Activated CD4-positive, alpha-beta T cell treated with anti-CD3 and anti-CD28 coated beads, Interleukin-10, Interleukin-2, amounts not matched to agents 100 ng/mL and 50 ng/mL, durations not matched to agents 16 hours and 8 hours (primary cell): Measurements from ENCODE around the gene TCF7L1.
"Not testable (repeated sequence)": the region's sequence is repeated elsewhere in the genome, so short reads cannot be mapped to it uniquely, and the experiment has no call there.

Experiments
- DNase-seq: peaks from one replicate; pipeline ENCODE4 v3.0.0-alpha.2; 2020

Gene TCF7L1

GRCh38 chr2:85291425-85292023, 158.3 kb downstream of the TCF7L1 start:
- DNase-seq: peak; percentile 50

- DNase-seq: no peak
Observed at GRCh38 chr2:85302121-85302520, 168.9 kb downstream of the TCF7L1 start.

- no peak for DNase-seq
Observed at GRCh38 chr2:85303780-85304531, 170.8 kb downstream of the TCF7L1 start.

GRCh38 chr2:85307527-85307897, 174.3 kb downstream of the TCF7L1 start:
- no peak for DNase-seq

GRCh38 chr2:85308201-85308600, 175.0 kb downstream of the TCF7L1 start:
- no peak for DNase-seq

- no peak for DNase-seq
Observed at GRCh38 chr2:85308896-85309555, 175.8 kb downstream of the TCF7L1 start.

- DNase-seq: no peak
Observed at GRCh38 chr2:85309699-85310321, 176.6 kb downstream of the TCF7L1 start.

- DNase-seq: no peak
Observed at GRCh38 chr2:85310330-85310729, 177.1 kb downstream of the TCF7L1 start.

GRCh38 chr2:85312404-85312803, 179.2 kb downstream of the TCF7L1 start:
- DNase-seq: no peak

GRCh38 chr2:85314884-85315242, 181.7 kb downstream of the TCF7L1 start:
- DNase-seq: no peak

- DNase-seq: not testable (repeated sequence)
Observed at GRCh38 chr2:85315921-85316320, 182.7 kb downstream of the TCF7L1 start.

GRCh38 chr2:85318222-85319074, 185.3 kb downstream of the TCF7L1 start:
- DNase-seq: peak; percentile 52

- DNase-seq: no peak
Observed at GRCh38 chr2:85319796-85320195, 186.6 kb downstream of the TCF7L1 start.

GRCh38 chr2:85323351-85323987, 190.3 kb downstream of the TCF7L1 start:
- no peak for DNase-seq

GRCh38 chr2:85323988-85324367, 190.8 kb downstream of the TCF7L1 start:
- not testable (repeated sequence) for DNase-seq

- DNase-seq: no peak
Observed at GRCh38 chr2:85324639-85325465, 191.7 kb downstream of the TCF7L1 start.

GRCh38 chr2:85325466-85325811, 192.2 kb downstream of the TCF7L1 start:
- no peak for DNase-seq

GRCh38 chr2:85326406-85327159, 193.4 kb downstream of the TCF7L1 start:
- peak; percentile 83 for DNase-seq

GRCh38 chr2:85327160-85327821, 194.1 kb downstream of the TCF7L1 start:
- peak; percentile 69 for DNase-seq
